HG03064 (cell line): ENCODE measurements around the gene ARHGAP15.

Experiments used
- ATAC-seq: cut with Tn5 transposase; IDR thresholded peaks from one replicate; pipeline ENCODE4 v1.9.1; 2021; ENCODE audit warnings: low read depth; ENCODE audit not compliant: unreplicated experiment

The ARHGAP15 gene

DNA sequence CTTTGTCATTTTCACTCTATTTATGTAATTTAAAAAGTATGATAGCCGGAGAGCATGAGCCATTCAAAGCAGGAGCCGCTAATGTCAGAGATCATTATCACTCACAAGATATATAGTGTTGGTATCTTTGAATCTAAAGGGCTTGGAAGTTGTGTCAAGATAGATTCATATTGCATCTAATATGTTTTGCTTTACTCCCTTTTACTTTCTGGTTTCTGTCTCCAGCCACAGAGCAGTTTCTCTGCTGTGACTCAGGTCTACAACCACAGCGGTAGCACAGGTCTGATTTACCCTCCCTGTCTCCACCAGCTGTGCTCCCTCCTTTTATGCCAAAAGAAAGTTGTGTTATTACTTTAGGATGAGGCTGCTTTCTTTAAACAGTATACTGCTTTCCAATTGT lies 424.0 kb downstream of the ARHGAP15 start:
- ATAC-seq = no peak

- ATAC-seq = no peak
These were observed 429.4 kb downstream of the ARHGAP15 start for GRCh38 chr2:143558665-143559064.

GRCh38 chr2:143559147-143559546 lies 429.9 kb downstream of the ARHGAP15 start:
- no peak for ATAC-seq

DNA sequence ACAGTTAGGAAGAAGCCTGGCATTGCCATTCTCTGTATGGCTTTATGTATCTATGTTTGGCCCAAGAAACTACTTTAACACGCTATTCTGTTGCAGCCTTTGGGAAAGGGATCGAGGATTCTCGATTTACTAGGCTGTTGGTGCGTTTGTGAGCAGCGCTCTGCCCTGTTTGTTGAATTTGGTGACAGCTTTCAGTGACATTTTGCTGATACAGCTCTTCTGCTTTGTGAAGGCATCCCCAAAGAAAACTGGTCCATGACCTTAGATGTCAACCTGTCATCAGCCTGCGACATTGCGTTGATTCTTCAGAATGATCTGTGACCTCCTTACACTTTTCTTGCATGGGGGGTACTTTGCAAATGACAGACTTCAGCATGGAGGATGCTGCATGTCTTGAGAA lies 431.5 kb downstream of the ARHGAP15 start:
- ATAC-seq = no peak

DNA sequence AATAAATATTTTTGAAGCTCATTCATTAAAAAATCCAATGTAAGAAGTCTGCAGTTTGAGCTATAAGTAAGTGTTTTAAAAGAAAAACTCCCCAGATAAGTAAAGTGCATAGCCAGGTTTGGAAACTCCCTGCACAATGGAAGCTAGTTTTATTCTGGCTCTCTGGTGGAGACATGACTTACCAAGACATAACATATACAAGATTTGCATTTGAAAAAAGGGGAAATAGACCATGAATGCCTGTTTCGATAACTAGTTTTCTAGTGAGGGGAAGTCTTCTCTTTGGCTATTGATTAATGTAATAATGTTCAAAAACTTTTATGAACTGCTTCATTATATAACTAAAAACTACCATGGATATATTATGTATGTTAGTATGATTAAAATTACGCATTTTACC lies 435.2 kb downstream of the ARHGAP15 start:
- ATAC-seq = peak; percentile 90

- ATAC-seq = no peak
These were observed 442.5 kb downstream of the ARHGAP15 start for GRCh38 chr2:143571747-143572146.

DNA sequence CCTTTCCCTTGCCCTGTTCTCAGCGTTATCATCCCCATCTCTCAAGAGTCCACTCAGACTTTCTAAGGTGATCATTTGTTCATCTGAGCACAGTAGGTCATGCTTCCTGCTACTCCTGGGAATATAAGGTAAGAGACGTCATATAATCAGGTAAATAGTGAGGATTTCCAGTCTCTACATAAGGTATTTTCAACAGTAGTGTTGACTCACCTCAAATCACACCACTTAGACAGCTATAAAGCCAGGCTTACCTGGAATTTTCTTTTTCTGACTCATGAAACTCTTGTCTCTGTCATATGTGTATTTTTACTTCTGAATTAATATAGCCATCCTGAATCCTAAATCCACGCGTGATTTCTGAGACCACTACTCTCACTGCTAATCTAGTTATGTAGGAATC lies 443.2 kb downstream of the ARHGAP15 start:
- no peak for ATAC-seq

- ATAC-seq = no peak
These were observed 444.9 kb downstream of the ARHGAP15 start for GRCh38 chr2:143574069-143574468.

- ATAC-seq = no peak
These were observed 446.1 kb downstream of the ARHGAP15 start for GRCh38 chr2:143575340-143575739.

- ATAC-seq = no peak
These were observed 448.3 kb downstream of the ARHGAP15 start for GRCh38 chr2:143577489-143577888.

GRCh38 chr2:143579456-143579855 lies 450.2 kb downstream of the ARHGAP15 start:
- no peak for ATAC-seq

DNA sequence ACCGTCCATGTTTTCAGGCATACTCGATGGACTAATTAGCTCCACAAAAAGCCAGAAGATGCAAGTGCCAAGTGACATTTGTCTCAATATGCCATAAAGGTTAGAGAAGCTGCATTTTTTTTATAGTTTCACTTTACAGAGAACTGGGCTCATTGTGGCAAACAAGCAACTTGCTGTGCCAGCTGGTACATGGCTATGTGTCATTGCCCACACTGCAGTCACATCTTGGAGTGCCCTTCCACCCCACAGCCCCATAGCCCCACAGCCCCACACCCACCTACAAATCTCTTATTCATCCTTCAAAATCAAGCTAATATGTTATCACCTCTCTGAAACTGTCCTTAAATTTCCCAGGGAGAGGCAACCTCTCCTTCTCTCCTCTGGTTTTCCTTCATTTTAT lies 451.9 kb downstream of the ARHGAP15 start:
- ATAC-seq = no peak

GRCh38 chr2:143582046-143582747 lies 453.0 kb downstream of the ARHGAP15 start:
- no peak for ATAC-seq

DNA sequence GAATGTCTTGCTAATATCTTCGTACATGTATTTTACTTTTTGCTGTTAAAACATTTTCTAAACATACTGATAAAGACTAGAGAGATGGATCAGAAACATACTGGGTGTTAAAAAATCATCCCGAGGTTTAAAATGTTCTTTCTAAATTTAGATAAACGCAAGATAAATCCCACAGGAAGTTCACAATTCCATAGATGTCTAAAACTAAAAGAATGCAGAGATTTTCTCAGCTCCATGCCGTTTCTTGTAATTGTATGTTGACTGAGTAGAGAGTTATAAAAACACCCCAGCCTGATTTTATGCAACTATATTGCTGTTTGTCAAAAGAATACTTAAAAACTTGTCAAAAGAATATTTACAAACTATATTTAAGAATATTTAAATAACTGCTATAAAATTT lies 455.7 kb downstream of the ARHGAP15 start:
- ATAC-seq = no peak

- no peak for ATAC-seq
These were observed 456.9 kb downstream of the ARHGAP15 start for GRCh38 chr2:143586119-143586518.

GRCh38 chr2:143588746-143589145 lies 459.5 kb downstream of the ARHGAP15 start:
- ATAC-seq = no peak

DNA sequence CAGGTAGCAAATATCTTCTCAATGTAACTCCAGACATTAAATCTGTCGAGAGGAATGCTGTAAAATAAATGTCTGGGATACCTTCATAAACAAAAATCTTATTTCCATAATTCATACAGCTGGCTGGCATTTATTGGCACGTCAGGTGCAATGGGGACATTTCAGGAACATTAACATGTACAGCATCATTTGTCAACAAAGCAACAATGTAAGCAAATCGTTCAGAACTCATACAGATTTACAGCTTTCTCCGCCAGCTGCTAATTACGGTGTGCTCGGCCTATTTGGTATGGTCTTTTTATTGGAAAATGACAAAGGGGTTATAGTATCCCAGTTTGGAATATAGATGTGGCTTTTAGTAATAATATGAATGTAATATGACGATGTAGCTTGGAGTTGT lies 464.9 kb downstream of the ARHGAP15 start:
- no peak for ATAC-seq

DNA sequence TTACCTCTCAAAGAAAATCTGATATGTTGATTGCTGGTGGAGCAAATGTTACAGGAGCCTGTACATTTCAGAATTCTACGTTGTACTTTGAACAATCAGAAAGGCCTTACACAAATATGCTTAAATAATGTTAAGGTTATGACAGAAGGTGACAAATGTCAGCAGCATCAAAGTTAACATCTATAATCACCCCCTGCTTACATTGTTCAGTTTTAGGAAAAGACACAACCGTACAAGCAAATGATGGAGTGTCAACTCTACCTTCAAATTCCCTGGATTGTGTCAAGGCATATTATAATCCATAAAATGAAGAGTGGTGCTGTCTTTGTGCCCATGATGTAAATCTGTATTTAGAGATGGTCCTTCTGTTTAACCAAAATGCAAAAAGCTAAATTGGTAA lies 465.5 kb downstream of the ARHGAP15 start:
- no peak for ATAC-seq

DNA sequence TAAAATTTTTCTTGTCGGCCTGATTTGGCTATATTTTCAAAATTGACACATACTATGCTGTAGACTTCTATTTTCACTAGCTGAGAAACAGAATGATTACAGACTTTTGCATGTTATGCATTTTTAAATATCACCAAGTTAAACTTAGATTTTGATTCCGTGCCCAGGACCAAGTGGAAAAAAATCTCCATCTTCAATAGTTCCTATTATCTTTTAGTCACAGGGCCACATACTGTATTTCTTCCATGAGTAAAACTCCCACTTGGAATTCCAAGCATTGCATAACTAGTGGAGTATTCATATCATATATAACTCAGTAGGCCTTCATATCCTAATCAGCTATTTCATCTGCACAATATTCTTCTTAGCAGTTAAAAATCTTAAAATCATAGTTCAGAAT lies 470.9 kb downstream of the ARHGAP15 start:
- ATAC-seq = no peak

DNA sequence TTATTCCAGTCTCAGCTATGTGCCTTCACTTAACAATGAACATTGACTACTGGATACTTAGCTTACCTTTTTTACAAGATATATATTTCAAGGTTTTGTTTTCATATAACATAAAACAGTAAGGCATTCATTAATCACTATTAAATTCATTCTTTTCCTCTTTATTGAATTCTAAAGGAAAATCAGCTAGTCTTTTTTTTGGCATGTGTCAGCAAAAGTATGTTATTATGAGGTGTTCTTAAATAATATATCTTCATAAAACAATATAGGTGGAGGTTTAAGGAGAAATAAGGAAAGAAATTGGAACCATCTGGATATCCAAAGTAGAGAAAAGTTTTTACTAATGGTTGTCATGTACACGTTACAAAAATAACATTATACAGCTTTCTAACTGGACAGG lies 472.6 kb downstream of the ARHGAP15 start:
- ATAC-seq = no peak

- no peak for ATAC-seq
These were observed 473.9 kb downstream of the ARHGAP15 start for GRCh38 chr2:143603035-143603655.

GRCh38 chr2:143603846-143604565 lies 474.8 kb downstream of the ARHGAP15 start:
- no peak for ATAC-seq
